IMR-90 (cell line): ENCODE data around the gene FRAS1. TPM values are rescaled to one million over a fixed set of nuclear protein-coding genes. Genes with fewer than 3 reads are reported as not detected.

Source experiments
- ATAC-seq: fragments of 200-7000 bp; cut with Tn5 transposase; 2 replicates; pipeline ENCODE4 v1.9.1; 2020; ENCODE audit warnings: low read depth, mild to moderate bottlenecking, moderate library complexity
- BruUV-seq: library from RNA; stranded (reverse); fragments of 400-500 nt; replicated peaks from 2 replicates; lab custom pipeline; 2021; lab: Mats Ljungman, UMichigan
- CTCF ChIA-PET: fragments of 300-600 bp; formaldehyde crosslinking; extraction: SDS; loops from one replicate; lab custom pipeline; 2021; ENCODE audit warnings: antibody characterized with exemption; lab: Yijun Ruan, JAX
- POLR2A ChIA-PET: fragments of 300-600 bp; sonication (Branson Sonifier 250); formaldehyde crosslinking; loops from one replicate; lab custom pipeline; 2022; ENCODE audit warnings: antibody characterized with exemption; ENCODE audit not compliant: unreplicated experiment; lab: Charles Lee
- DNase-seq: peaks from one replicate; pipeline ENCODE4 v3.0.0; 2013
- H2AFZ ChIP-seq: replicated peaks from 2 replicates; pipeline ENCODE3; 2013; ENCODE audit warnings: low read length, mild to moderate bottlenecking; ENCODE audit not compliant: poor library complexity
- H2AK5ac ChIP-seq: 2 replicates; pipeline ENCODE4 v1.6.1; 2013; ENCODE audit warnings: low read depth, low read length, inconsistent platforms
- H2AK9ac ChIP-seq: replicated peaks from 2 replicates; pipeline ENCODE3; 2013; ENCODE audit warnings: mild to moderate bottlenecking, low read depth, low read length, moderate library complexity; ENCODE audit not compliant: poor library complexity
- H2BK120ac ChIP-seq: 2 replicates; pipeline ENCODE4 v1.6.1; 2013; ENCODE audit warnings: low read depth, low read length, inconsistent platforms
- H2BK15ac ChIP-seq: 3 replicates; pipeline ENCODE4 v1.6.1; 2013; ENCODE audit warnings: low read depth, low read length, inconsistent platforms
- H2BK20ac ChIP-seq: 2 replicates; pipeline ENCODE4 v1.6.1; 2013; ENCODE audit warnings: low read depth, mild to moderate bottlenecking, inconsistent platforms, low read length, moderate library complexity
- H2BK5ac ChIP-seq: 2 replicates; pipeline ENCODE4 v1.6.1; 2013; ENCODE audit warnings: mild to moderate bottlenecking, low read depth, low read length, inconsistent platforms; ENCODE audit not compliant: poor library complexity, severe bottlenecking
- H3K14ac ChIP-seq: replicated peaks from 2 replicates; pipeline ENCODE4 v1.6.1; 2013; ENCODE audit warnings: low read depth, low read length, inconsistent platforms
- H3K18ac ChIP-seq: 2 replicates; pipeline ENCODE4 v1.6.1; 2013; ENCODE audit warnings: low read depth, low read length, control low read depth
- H3K23ac ChIP-seq: 2 replicates; pipeline ENCODE4 v1.6.1; 2013; ENCODE audit warnings: low read depth, low read length, inconsistent platforms
- H3K27ac ChIP-seq: 2 replicates; pipeline ENCODE4 v1.5.1; 2013; ENCODE audit warnings: mild to moderate bottlenecking, control low read depth, low read length; ENCODE audit not compliant: insufficient read depth
- H3K27me3 ChIP-seq: 2 replicates; pipeline ENCODE4 v1.6.1; 2013; ENCODE audit warnings: low read length; ENCODE audit not compliant: control insufficient read depth, insufficient read depth
- H3K36me3 ChIP-seq: 2 replicates; pipeline ENCODE4 v1.6.1; 2013; ENCODE audit warnings: low read length, mixed read lengths; ENCODE audit not compliant: control insufficient read depth, insufficient read depth
- H3K4ac ChIP-seq: 2 replicates; pipeline ENCODE4 v1.6.1; 2013; ENCODE audit warnings: low read depth, low read length, inconsistent platforms
- H3K4me1 ChIP-seq: 2 replicates; pipeline ENCODE4 v1.6.1; 2013; ENCODE audit warnings: low read length, mixed read lengths; ENCODE audit not compliant: control insufficient read depth, insufficient read depth
- H3K4me2 ChIP-seq: 2 replicates; pipeline ENCODE4 v1.6.1; 2013; ENCODE audit warnings: low read depth, mild to moderate bottlenecking, control low read depth, low read length, moderate library complexity
- H3K4me3 ChIP-seq: 2 replicates; pipeline ENCODE4 v1.5.1; 2013; ENCODE audit warnings: low read depth, mild to moderate bottlenecking, control low read depth, low read length, moderate library complexity; ENCODE audit not compliant: insufficient read depth
- H3K56ac ChIP-seq: 2 replicates; pipeline ENCODE4 v1.6.1; 2013; ENCODE audit warnings: low read length, inconsistent platforms; ENCODE audit not compliant: insufficient read depth; ENCODE audit errors: extremely low read depth
- H3K79me1 ChIP-seq, 2 experiments: 2 replicates each; pipeline ENCODE4 v1.6.1; 2013; ENCODE audit warnings: low read length in 2 of 2, inconsistent platforms in 1 of 2, low read depth in 1 of 2
- H3K9ac ChIP-seq: 2 replicates; pipeline ENCODE4 v1.6.1; 2013; ENCODE audit warnings: low read depth, low read length, control low read depth
- H3K9me1 ChIP-seq: 2 replicates; pipeline ENCODE4 v1.6.1; 2013; ENCODE audit warnings: low read length, inconsistent platforms; ENCODE audit not compliant: insufficient read depth
- H3K9me3 ChIP-seq: 2 replicates; pipeline ENCODE4 v1.6.1; 2013; ENCODE audit warnings: low read length; ENCODE audit not compliant: control insufficient read depth, insufficient read depth
- H4K20me1 ChIP-seq: 2 replicates; pipeline ENCODE4 v1.6.1; 2013; ENCODE audit warnings: low read length, inconsistent platforms; ENCODE audit not compliant: insufficient read depth
- H4K5ac ChIP-seq: 2 replicates; pipeline ENCODE4 v1.6.1; 2013; ENCODE audit warnings: mild to moderate bottlenecking, low read depth, low read length, control low read depth
- H4K8ac ChIP-seq, 2 experiments: 2 replicates each; pipeline ENCODE4 v1.6.1; 2013; ENCODE audit warnings: low read depth in 2 of 2, low read length in 2 of 2, control low read depth in 1 of 2, inconsistent platforms in 1 of 2
- H4K91ac ChIP-seq: 2 replicates; pipeline ENCODE4 v1.6.1; 2013; ENCODE audit warnings: low read depth, low read length, inconsistent platforms; ENCODE audit not compliant: insufficient read depth
- CEBPB ChIP-seq: IDR thresholded peaks from 2 replicates; pipeline ENCODE4 v1.6.1; 2012; ENCODE audit warnings: low read depth, low read length, improper control_type of control experiment
- CHD1 ChIP-seq: IDR thresholded peaks from 2 replicates; pipeline ENCODE4 v1.6.1; 2012; ENCODE audit warnings: low read depth, low read length, improper control_type of control experiment
- WGBS, 2 experiments: methylation state at CpG; one replicate each; pipeline versions ENCODE4 v1.1.5 to v1.1.7; 2013; ENCODE audit warnings: missing lambda C conversion rate in 2 of 2; ENCODE audit not compliant: insufficient read length in 1 of 2; ENCODE audit errors: extremely low coverage in 2 of 2; 5-methylcytosine and 5-hydroxymethylcytosine counted together
- dilution Hi-C: fragments of 300-500 bp; cut with HindIII; formaldehyde crosslinking; loops from one replicate; pipeline ENCODE4 v1.14.3; 2018; ENCODE audit warnings: low sequenced_read_pairs; ENCODE audit not compliant: unreplicated experiment
- in situ Hi-C: fragments of 300-500 bp; cut with MboI; formaldehyde crosslinking; loops from 3 replicates; pipeline ENCODE4 v1.14.3; 2019; ENCODE audit warnings: low sequenced_read_pairs, inconsistent platforms, mixed read lengths
- intact Hi-C: fragments of 100-400 bp; cut with micrococcal nuclease; formaldehyde crosslinking; loops from 2 replicates; pipeline ENCODE4 v1.10.0; 2022
- polyA plus RNA-seq, 3 experiments: library from polyadenylated mRNA; depleted of rRNA; stranded (reverse); fragments of >200 nt; gene quantifications; 2 replicates each; pipeline ENCODE4 v1.2.3, GENCODE V29; 2012; ENCODE audit warnings: low replicate concordance in 1 of 3
- total RNA-seq: library from RNA; depleted of rRNA; stranded (reverse); fragments of >200 nt; gene quantifications from 2 replicates; pipeline ENCODE4 v1.2.3, GENCODE V29; 2012

The FRAS1 gene
- total and polyA plus RNA-seq, 2 of the 4 experiments (the other 2 are of a cell fraction) = under 0.01 to 0.03 TPM

DNA sequence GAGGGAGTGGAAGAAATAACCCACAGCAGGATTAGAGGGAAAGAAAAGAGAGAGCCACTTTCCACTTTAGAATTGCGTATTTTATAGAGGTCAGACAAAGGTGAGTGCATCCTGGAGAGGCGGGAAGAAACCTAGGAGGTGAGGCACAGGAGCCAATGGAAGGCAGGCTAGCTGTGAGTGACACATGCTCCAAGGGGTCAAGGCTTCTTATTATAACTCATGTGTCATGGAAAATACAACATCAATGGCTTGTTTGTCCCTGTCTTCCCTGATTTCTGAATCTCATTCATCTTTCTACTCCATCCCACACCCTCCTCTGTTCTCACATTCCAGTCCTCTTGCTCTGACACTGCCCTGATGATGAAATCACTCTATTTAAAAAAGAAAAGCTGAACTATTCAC, 508.8 kb downstream of the FRAS1 start:
- H3K4me3 ChIP-seq = no peak overlapping the region
- no peak overlapping the region for H3K9ac ChIP-seq
- H3K18ac ChIP-seq = peak overlapping the region; percentile 72
- BruUV-seq = no TSS peak
- H2BK20ac ChIP-seq = peak overlapping the region; percentile 90
- 0 out of 2 replicates have a peak overlapping the region, but pooled peaks have one; percentile 50 for H3K14ac ChIP-seq
- H3K4me1 ChIP-seq = peaks cover 22% of the 10 kb centered on the region
- no peaks in the 10 kb centered on the region for H3K9me3 ChIP-seq
- peaks cover 0 to 6% of the 10 kb centered on the region in 2 experiments; a peak in 1 of 4 replicates for H3K79me1 ChIP-seq
- dilution Hi-C loops (no loop called here), in situ Hi-C loops (no loop called here), intact Hi-C loops (loop anchor here (5.0 kb wide), 1 partner anchor 81 kb away; no protein-coding TSS in a partner anchor)
- peak overlapping the region in 1 of 2 experiments; percentile 67; a peak in 2 of 4 replicates for H4K8ac ChIP-seq
- H4K5ac ChIP-seq = peak overlapping the region; percentile 2; the same call in 1 of the 2 replicates
- peak overlapping the region; percentile 75; the same call in 2 of the 3 replicates for H2BK15ac ChIP-seq
- no peaks in the 10 kb centered on the region for H3K36me3 ChIP-seq
- peak; percentile 94 for TF ChIP-seq CEBPB
- TF ChIP-seq CHD1 = no peak
- H3K4me2 ChIP-seq = peak overlapping the region; percentile 18; the same call in 1 of the 2 replicates
- H2AFZ ChIP-seq = peak overlapping the region; percentile 68
- H4K20me1 ChIP-seq = no peaks in the 10 kb centered on the region
- WGBS, 2 experiments = no CpG with 5 or more reads among the region's 2 CpGs
- H2BK5ac ChIP-seq = peak overlapping the region; percentile 50
- no peak overlapping the region for H2AK9ac ChIP-seq
- peak overlapping the region; percentile 92 for H3K23ac ChIP-seq
- H4K91ac ChIP-seq = peak overlapping the region; percentile 74; the same call in 1 of the 2 replicates
- no peak overlapping the region; the same call in 1 of the 2 replicates for H3K56ac ChIP-seq
- no peaks in the 10 kb centered on the region for H3K27me3 ChIP-seq
- 0 out of 2 replicates have a peak overlapping the region, but pooled peaks have one; percentile 2 for H3K27ac ChIP-seq
- DNase-seq = peak; percentile 55
- ATAC-seq = peak; percentile 27
- peak overlapping the region; percentile 96 for H2BK120ac ChIP-seq
- H3K4ac ChIP-seq = peak overlapping the region; percentile 95
- ChIA-PET POLR2A (no interaction called here), CTCF (interaction anchor here (0.6 kb wide), 1 partner anchor 25 kb away, joined by 3 read pairs; no protein-coding TSS in a partner anchor)
- H2AK5ac ChIP-seq = peak overlapping the region; percentile 98; the same call in 1 of the 2 replicates
- H3K9me1 ChIP-seq = peaks cover 15% of the 10 kb centered on the region
